NB4 (cell line): ENCODE data around the gene PDCD1.

Source experiments
- CTCF ChIP-seq: IDR thresholded peaks from one replicate; pipeline ENCODE4 v1.5.1; 2012; ENCODE audit warnings: low read depth, low read length
- MAX ChIP-seq: IDR thresholded peaks from 2 replicates; pipeline ENCODE4 v1.6.1; 2011; ENCODE audit warnings: low read depth, low read length
- POLR2A ChIP-seq: IDR thresholded peaks from 2 replicates; pipeline ENCODE4 v1.6.1; 2011; ENCODE audit warnings: mild to moderate bottlenecking; ENCODE audit not compliant: insufficient read length; ENCODE audit errors: extremely low read depth

GRCh38 chr2:241810307-241811200, 48.1 kb downstream of the PDCD1 start:
- no peak for TF ChIP-seq CTCF
- TF ChIP-seq POLR2A: no peak
- TF ChIP-seq MAX: no peak
